NOMO-1 (cell line): ENCODE measurements around the gene MTHFR.

Experiments
- DNase-seq, 2 experiments: peaks; one replicate each; lab custom pipeline; 2025; ENCODE audit not compliant: unreplicated experiment in 2 of 2; lab: John Stamatoyannopoulos, UW

Gene MTHFR

GRCh38 chr1:11761988-11762406 is 43.8 kb downstream of the MTHFR start, which contains the start of gene C1orf167:
C1orf167 (plus strand) TSS chr1:11762193; CDS start chr1:11764401, 2,208 bp downstream.
- no peak for DNase-seq

- no peak for DNase-seq
Measured at GRCh38 chr1:11761285-11761684, 44.5 kb downstream of the MTHFR start.

- no peak for DNase-seq
Measured at GRCh38 chr1:11759791-11760190, 46.0 kb downstream of the MTHFR start.

GRCh38 chr1:11757047-11757446 is 48.7 kb downstream of the MTHFR start:
- no peak for DNase-seq

- DNase-seq, result no peak
Measured at GRCh38 chr1:11753555-11754208, 52.1 kb downstream of the MTHFR start.

GRCh38 chr1:11752359-11753088 is 53.2 kb downstream of the MTHFR start:
- no peak for DNase-seq

GRCh38 chr1:11751087-11751486 is 54.7 kb downstream of the MTHFR start:
- DNase-seq, result no peak

GRCh38 chr1:11749996-11750395 is 55.8 kb downstream of the MTHFR start:
- DNase-seq, result no peak

GRCh38 chr1:11749203-11749689 is 56.5 kb downstream of the MTHFR start:
- DNase-seq, result peak; percentile 52 to 53

GRCh38 chr1:11748294-11749202 is 57.2 kb downstream of the MTHFR start:
- DNase-seq, result no peak

- no peak for DNase-seq
Measured at GRCh38 chr1:11746795-11747487, 58.8 kb downstream of the MTHFR start.

- DNase-seq, result no peak
Measured at GRCh38 chr1:11746092-11746491, 59.7 kb downstream of the MTHFR start.

- DNase-seq, result no peak
Measured at GRCh38 chr1:11744287-11744686, 61.5 kb downstream of the MTHFR start.

- no peak for DNase-seq
Measured at GRCh38 chr1:11741919-11742558, 63.7 kb downstream of the MTHFR start.

GRCh38 chr1:11741482-11741881 is 64.3 kb downstream of the MTHFR start:
- DNase-seq, result no peak

- DNase-seq, result peak; percentile 66 to 82
Measured at GRCh38 chr1:11740258-11741192, 65.2 kb downstream of the MTHFR start.

GRCh38 chr1:11738783-11739182 is 67.0 kb downstream of the MTHFR start:
- peak; percentile 18 to 34 for DNase-seq

- DNase-seq, result no peak
Measured at GRCh38 chr1:11738096-11738495, 67.7 kb downstream of the MTHFR start.
